Uterus (tissue), 4 donors: ENCODE results near the gene DACT2. TPM values are rescaled to one million over a fixed set of nuclear protein-coding genes. Genes with fewer than 3 reads are reported as not detected.

Source experiments
- DNase-seq, 2 donors: peaks; one replicate each; pipeline ENCODE4 v3.0.0-alpha.2; 2019 to 2020
- H3K27ac ChIP-seq, 2 donors: fragments of 200-600 bp; sonication (generic); 1 replicate in 1 of 2; 2 replicates in 1 of 2; pipeline ENCODE4 v1.5.1; 2016 to 2018
- H3K27me3 ChIP-seq, 2 donors: fragments of 200-600 bp; sonication (generic); one replicate each; pipeline ENCODE4 v1.5.1; 2018 to 2019; ENCODE audit warnings: control low read depth in 1 of 2
- H3K36me3 ChIP-seq, 2 donors: fragments of 200-600 bp; sonication (generic); one replicate each; pipeline ENCODE4 v1.5.1; 2019; ENCODE audit warnings: control low read depth in 1 of 2
- H3K4me1 ChIP-seq, 2 donors: fragments of 200-600 bp; sonication (generic); one replicate each; pipeline ENCODE4 v1.5.1; 2018 to 2019; ENCODE audit warnings: control low read depth in 1 of 2
- H3K4me3 ChIP-seq, 2 donors: fragments of 200-600 bp; sonication (generic); 1 replicate in 1 of 2; 2 replicates in 1 of 2; pipeline ENCODE4 v1.5.1; 2018 to 2019; ENCODE audit warnings: mild to moderate bottlenecking in 1 of 2
- H3K9me3 ChIP-seq, 2 donors: fragments of 200-600 bp; sonication (generic); one replicate each; pipeline ENCODE4 v1.5.1; 2019; ENCODE audit warnings: control low read depth in 1 of 2
- POLR2A ChIP-seq, 2 donors: fragments of 450-650 bp; IDR thresholded peaks; one replicate each; pipeline ENCODE4 v1.6.1; 2016; ENCODE audit warnings: antibody characterized with exemption in 2 of 2, mild to moderate bottlenecking in 1 of 2, moderate library complexity in 1 of 2
- intact Hi-C: fragments of 100-400 bp; cut with DNase I; formaldehyde crosslinking; loops from one replicate; pipeline ENCODE4 v1.15.1; 2023; ENCODE audit warnings: low total_unique reads
- total RNA-seq, 4 donors: library from RNA; depleted of rRNA in 3 of 4; stranded (reverse); fragments of >200 nt in 3 of 4; gene quantifications; one replicate each; pipeline versions ENCODE4 v1.1.0 to v1.2.4, GENCODE V29; 2014 to 2023
- TF ChIP-seq, protein P1 (sequence below), 4 experiments: fragments of 200-600 bp in 2 of 4; fragments of 450-650 bp in 2 of 4; sonication (generic) in 2 of 4; IDR thresholded peaks; one replicate each; pipeline ENCODE4 v1.5.1; 2016 to 2019; ENCODE audit warnings: antibody characterized with exemption in 4 of 4, mild to moderate bottlenecking in 2 of 4, moderate library complexity in 1 of 4
- donor health status: DM: yes; HTN: yes; CAD: no.

The DACT2 gene
- total RNA-seq, 4 donors from 2014 or later = 1.4 to 9.6 (median 2.8) TPM; not detected in 1

DNA sequence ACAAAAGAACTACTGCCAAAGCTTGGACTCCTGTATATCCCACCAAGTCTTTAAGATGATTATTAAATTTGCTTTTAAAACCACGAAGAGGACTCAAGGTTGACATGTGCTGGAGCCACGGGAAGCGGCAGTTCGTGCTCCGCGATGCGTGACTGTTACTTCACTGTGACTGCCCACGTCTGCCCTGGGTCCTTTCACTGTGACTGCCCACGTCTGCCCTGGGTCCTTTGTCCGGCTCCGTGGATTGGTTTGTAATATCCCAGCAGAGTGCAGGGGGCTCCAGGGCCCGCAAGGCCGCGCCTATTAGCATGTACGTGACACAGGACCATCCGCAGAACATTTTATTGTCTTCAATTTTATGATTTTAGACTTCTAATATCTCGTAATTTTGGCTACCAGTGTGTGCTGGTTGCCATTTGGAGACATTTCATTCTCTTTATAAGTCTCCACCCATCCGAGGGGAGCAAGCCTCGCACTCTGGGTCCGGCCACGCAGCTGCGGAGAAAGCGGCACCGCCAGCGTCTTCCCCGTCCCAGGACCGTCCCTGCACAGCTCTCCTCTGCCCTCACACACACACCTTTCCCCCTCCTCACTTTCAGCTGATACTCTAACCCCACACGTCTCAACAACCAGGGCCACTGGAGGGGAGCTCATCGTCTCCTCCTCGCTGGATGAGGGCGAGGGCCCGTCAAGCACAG is 42.9 kb downstream of the DACT2 start:
- Histone ChIP-seq H3K36me3 (no peaks in the 10 kb centered on the region), H3K9me3 (no peaks in the 10 kb centered on the region), H3K4me3 (no peak overlapping the region), H3K27ac (no peak overlapping the region), H3K4me1 (no peaks in the 10 kb centered on the region), H3K27me3 (no peaks in the 10 kb centered on the region)
- DNase-seq = no peak
- TF ChIP-seq POLR2A (IDR thresholded peaks at IDR 0.05) = no peak
- TF ChIP-seq, protein P1, sequence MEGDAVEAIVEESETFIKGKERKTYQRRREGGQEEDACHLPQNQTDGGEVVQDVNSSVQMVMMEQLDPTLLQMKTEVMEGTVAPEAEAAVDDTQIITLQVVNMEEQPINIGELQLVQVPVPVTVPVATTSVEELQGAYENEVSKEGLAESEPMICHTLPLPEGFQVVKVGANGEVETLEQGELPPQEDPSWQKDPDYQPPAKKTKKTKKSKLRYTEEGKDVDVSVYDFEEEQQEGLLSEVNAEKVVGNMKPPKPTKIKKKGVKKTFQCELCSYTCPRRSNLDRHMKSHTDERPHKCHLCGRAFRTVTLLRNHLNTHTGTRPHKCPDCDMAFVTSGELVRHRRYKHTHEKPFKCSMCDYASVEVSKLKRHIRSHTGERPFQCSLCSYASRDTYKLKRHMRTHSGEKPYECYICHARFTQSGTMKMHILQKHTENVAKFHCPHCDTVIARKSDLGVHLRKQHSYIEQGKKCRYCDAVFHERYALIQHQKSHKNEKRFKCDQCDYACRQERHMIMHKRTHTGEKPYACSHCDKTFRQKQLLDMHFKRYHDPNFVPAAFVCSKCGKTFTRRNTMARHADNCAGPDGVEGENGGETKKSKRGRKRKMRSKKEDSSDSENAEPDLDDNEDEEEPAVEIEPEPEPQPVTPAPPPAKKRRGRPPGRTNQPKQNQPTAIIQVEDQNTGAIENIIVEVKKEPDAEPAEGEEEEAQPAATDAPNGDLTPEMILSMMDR (IDR thresholded peaks at IDR 0.05) = no peak
- intact Hi-C loops = no loop called here

- Histone ChIP-seq H3K27me3 (no peaks in the 10 kb centered on the region), H3K27ac (no peak overlapping the region), H3K4me3 (no peak overlapping the region), H3K36me3 (no peaks in the 10 kb centered on the region), H3K4me1 (no peaks in the 10 kb centered on the region), H3K9me3 (no peaks in the 10 kb centered on the region)
- DNase-seq = no peak
- intact Hi-C loops = no loop called here
- TF ChIP-seq, protein P1 (IDR thresholded peaks at IDR 0.05) = no peak
- TF ChIP-seq POLR2A (IDR thresholded peaks at IDR 0.05) = no peak
These were observed 44.4 kb downstream of the DACT2 start for GRCh38 chr6:168275168-168275567.

GRCh38 chr6:168274037-168274952 is 45.3 kb downstream of the DACT2 start:
- intact Hi-C loops = no loop called here
- no peak overlapping the region for H3K4me3 ChIP-seq
- no peaks in the 10 kb centered on the region for H3K27me3 ChIP-seq
- no peaks in the 10 kb centered on the region for H3K36me3 ChIP-seq
- no peak for DNase-seq
- H3K4me1 ChIP-seq = no peaks in the 10 kb centered on the region
- TF ChIP-seq, protein P1 (IDR thresholded peaks at IDR 0.05) = no peak
- TF ChIP-seq POLR2A (IDR thresholded peaks at IDR 0.05) = no peak
- H3K9me3 ChIP-seq = no peaks in the 10 kb centered on the region
- no peak overlapping the region for H3K27ac ChIP-seq

DNA sequence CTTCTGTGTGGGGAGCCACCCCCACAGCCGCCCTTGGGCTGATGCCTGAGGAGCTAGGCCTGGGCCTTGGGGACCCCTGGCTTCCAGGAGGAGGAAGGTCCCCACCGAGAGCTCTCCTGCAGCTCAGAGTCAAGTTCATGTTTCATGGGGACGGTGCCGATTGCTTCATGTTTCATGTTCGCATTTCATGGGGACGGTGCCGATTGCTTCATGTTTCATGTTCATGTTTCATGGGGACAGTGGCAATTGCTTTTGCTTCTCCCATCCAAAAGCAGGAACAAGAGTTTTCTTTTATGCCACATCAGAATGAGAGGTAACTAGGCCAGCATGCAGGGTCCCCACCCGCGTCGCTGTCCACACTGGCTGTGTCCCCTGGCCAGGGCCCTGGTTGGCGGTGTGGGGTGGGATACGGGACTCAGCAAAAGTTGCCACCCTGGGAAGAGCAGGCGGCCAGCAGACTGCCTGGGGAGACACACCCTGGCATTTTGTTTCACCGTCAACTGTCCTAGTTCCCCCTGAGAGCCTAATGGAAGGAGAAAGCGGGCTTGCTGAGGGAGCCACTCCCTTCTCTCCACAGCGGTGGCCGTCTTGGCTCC is 46.0 kb downstream of the DACT2 start:
- no peak overlapping the region for H3K27ac ChIP-seq
- TF ChIP-seq POLR2A (IDR thresholded peaks at IDR 0.05) = no peak
- TF ChIP-seq, protein P1 (IDR thresholded peaks at IDR 0.05) = no peak
- intact Hi-C loops = no loop called here
- H3K27me3 ChIP-seq = no peaks in the 10 kb centered on the region
- DNase-seq = no peak
- no peak overlapping the region for H3K4me3 ChIP-seq
- no peaks in the 10 kb centered on the region for H3K4me1 ChIP-seq
- no peaks in the 10 kb centered on the region for H3K9me3 ChIP-seq
- no peaks in the 10 kb centered on the region for H3K36me3 ChIP-seq
